ENCODE measurements around the gene B4GALNT2.

The B4GALNT2 gene

GRCh38 chr17:49157784-49158183, 25.2 kb downstream of the B4GALNT2 start:
- Histone ChIP-seq H3K4me3 (ENCODE audit: insufficient read depth, low read length, poor library complexity, severe bottlenecking) (no peak overlapping the region), H3K9me3 (ENCODE audit: insufficient read depth, low read length) (no peaks in the 10 kb centered on the region), H3K9me2 (replicated peaks; ENCODE audit: insufficient read depth, low read length) (no peaks in the 10 kb centered on the region), H4K20me1 (ENCODE audit: low read depth, low read length) (no peaks in the 10 kb centered on the region), H3K9ac (ENCODE audit: low read length) (no peak overlapping the region), H3K36me3 (ENCODE audit: low read length) (no peaks in the 10 kb centered on the region), H2AFZ (ENCODE audit: low read depth, low read length, severe bottlenecking) (no peak overlapping the region), H3K4me2 (ENCODE audit: low read depth, low read length, poor library complexity, severe bottlenecking) (no peak overlapping the region), H3K27me3 (ENCODE audit: low read length) (no peaks in the 10 kb centered on the region; the same call in 1 of the 2 replicates), H3K27ac (ENCODE audit: low read depth, low read length) (no peak overlapping the region), H3F3A (ENCODE audit: insufficient read depth) (no peaks in the 10 kb centered on the region), H3K79me2 (ENCODE audit: insufficient read depth, low read length) (no peaks in the 10 kb centered on the region)
- no peak for TF ChIP-seq EZH2phosphoT487 (conservative IDR thresholded peaks at IDR 0.05; ENCODE audit: low read length)
- TF ChIP-seq, protein P1, sequence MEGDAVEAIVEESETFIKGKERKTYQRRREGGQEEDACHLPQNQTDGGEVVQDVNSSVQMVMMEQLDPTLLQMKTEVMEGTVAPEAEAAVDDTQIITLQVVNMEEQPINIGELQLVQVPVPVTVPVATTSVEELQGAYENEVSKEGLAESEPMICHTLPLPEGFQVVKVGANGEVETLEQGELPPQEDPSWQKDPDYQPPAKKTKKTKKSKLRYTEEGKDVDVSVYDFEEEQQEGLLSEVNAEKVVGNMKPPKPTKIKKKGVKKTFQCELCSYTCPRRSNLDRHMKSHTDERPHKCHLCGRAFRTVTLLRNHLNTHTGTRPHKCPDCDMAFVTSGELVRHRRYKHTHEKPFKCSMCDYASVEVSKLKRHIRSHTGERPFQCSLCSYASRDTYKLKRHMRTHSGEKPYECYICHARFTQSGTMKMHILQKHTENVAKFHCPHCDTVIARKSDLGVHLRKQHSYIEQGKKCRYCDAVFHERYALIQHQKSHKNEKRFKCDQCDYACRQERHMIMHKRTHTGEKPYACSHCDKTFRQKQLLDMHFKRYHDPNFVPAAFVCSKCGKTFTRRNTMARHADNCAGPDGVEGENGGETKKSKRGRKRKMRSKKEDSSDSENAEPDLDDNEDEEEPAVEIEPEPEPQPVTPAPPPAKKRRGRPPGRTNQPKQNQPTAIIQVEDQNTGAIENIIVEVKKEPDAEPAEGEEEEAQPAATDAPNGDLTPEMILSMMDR (IDR thresholded peaks at IDR 0.05; ENCODE audit: insufficient read depth, low read length, poor library complexity, severe bottlenecking) = no peak

- no peaks in the 10 kb centered on the region for H3K36me3 ChIP-seq (ENCODE audit: low read length)
- no peak overlapping the region for H2AFZ ChIP-seq (ENCODE audit: low read depth, low read length, severe bottlenecking)
- H3F3A ChIP-seq (ENCODE audit: insufficient read depth) = no peaks in the 10 kb centered on the region
- H3K27me3 ChIP-seq (ENCODE audit: low read length) = no peaks in the 10 kb centered on the region; the same call in 1 of the 2 replicates
- H3K79me2 ChIP-seq (ENCODE audit: insufficient read depth, low read length) = no peaks in the 10 kb centered on the region
- H4K20me1 ChIP-seq (ENCODE audit: low read depth, low read length) = no peaks in the 10 kb centered on the region
- no peak overlapping the region for H3K9ac ChIP-seq (ENCODE audit: low read length)
- H3K9me3 ChIP-seq (ENCODE audit: insufficient read depth, low read length) = no peaks in the 10 kb centered on the region
- no peak for TF ChIP-seq EZH2phosphoT487 (conservative IDR thresholded peaks at IDR 0.05; ENCODE audit: low read length)
- TF ChIP-seq, protein P1 (IDR thresholded peaks at IDR 0.05; ENCODE audit: insufficient read depth, low read length, poor library complexity, severe bottlenecking) = no peak
- no peak overlapping the region for H3K4me3 ChIP-seq (ENCODE audit: insufficient read depth, low read length, poor library complexity, severe bottlenecking)
- no peak overlapping the region for H3K27ac ChIP-seq (ENCODE audit: low read depth, low read length)
- H3K4me2 ChIP-seq (ENCODE audit: low read depth, low read length, poor library complexity, severe bottlenecking) = no peak overlapping the region
- no peaks in the 10 kb centered on the region for H3K9me2 ChIP-seq (replicated peaks; ENCODE audit: insufficient read depth, low read length)
Measured at GRCh38 chr17:49162866-49163265, 30.3 kb downstream of the B4GALNT2 start.

DNA sequence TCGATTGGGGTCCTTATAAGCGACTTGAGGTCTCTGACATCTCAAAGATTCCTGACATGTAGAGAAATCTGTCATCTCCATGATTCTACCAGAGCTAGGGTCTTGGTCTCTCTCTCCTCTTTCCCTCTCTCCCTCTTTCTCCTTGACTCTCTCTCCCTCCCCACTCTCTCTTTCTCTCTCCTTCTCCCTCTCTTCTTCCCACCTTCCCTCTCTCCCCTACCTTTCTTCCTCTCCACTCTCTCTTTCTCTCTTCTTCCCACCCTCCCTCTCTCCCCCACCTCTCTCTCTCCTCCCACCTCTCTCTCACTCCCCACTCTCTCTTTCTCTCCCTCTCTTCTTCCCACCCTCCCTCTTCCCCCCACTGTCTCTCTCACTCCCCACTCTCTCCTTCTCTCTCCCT, 32.6 kb downstream of the B4GALNT2 start:
- Histone ChIP-seq H3K36me3 (ENCODE audit: low read length) (no peaks in the 10 kb centered on the region), H3F3A (ENCODE audit: insufficient read depth) (no peaks in the 10 kb centered on the region), H4K20me1 (ENCODE audit: low read depth, low read length) (no peaks in the 10 kb centered on the region), H3K9me2 (replicated peaks; ENCODE audit: insufficient read depth, low read length) (no peaks in the 10 kb centered on the region), H3K27me3 (ENCODE audit: low read length) (no peaks in the 10 kb centered on the region), H3K9me3 (ENCODE audit: insufficient read depth, low read length) (no peaks in the 10 kb centered on the region), H3K4me2 (ENCODE audit: low read depth, low read length, poor library complexity, severe bottlenecking) (no peak overlapping the region), H3K9ac (ENCODE audit: low read length) (no peak overlapping the region), H2AFZ (ENCODE audit: low read depth, low read length, severe bottlenecking) (no peak overlapping the region), H3K4me3 (ENCODE audit: insufficient read depth, low read length, poor library complexity, severe bottlenecking) (no peak overlapping the region), H3K27ac (ENCODE audit: low read depth, low read length) (no peak overlapping the region), H3K79me2 (ENCODE audit: insufficient read depth, low read length) (no peaks in the 10 kb centered on the region)
- TF ChIP-seq, protein P1 (IDR thresholded peaks at IDR 0.05; ENCODE audit: insufficient read depth, low read length, poor library complexity, severe bottlenecking) = no peak
- no peak for TF ChIP-seq EZH2phosphoT487 (conservative IDR thresholded peaks at IDR 0.05; ENCODE audit: low read length)
